GM23338 (cell line): Measurements from ENCODE around the gene GET3. TPM values are rescaled to one million over a fixed set of nuclear protein-coding genes. Genes with fewer than 3 reads are reported as not detected.

Experiments used
- ATAC-seq: fragments of 200-7000 bp; cut with Tn5 transposase; 3 replicates; pipeline ENCODE4 v1.9.1; 2020
- DNase-seq: peaks from one replicate; pipeline ENCODE4 v3.0.0-alpha.2; 2015; ENCODE audit warnings: low spot score
- H2AFZ ChIP-seq: fragments of 200-600 bp; sonication (generic); 2 replicates; pipeline ENCODE4 v1.8.0; 2016; ENCODE audit warnings: antibody characterized with exemption, mild to moderate bottlenecking, moderate library complexity
- H3F3A ChIP-seq: fragments of 200-600 bp; sonication (generic); replicated peaks from 2 replicates; pipeline ENCODE4 v1.8.0; 2017; ENCODE audit warnings: antibody characterized with exemption, mixed run types, low read depth
- H3K27ac ChIP-seq: fragments of 200-600 bp; sonication (generic); 2 replicates; pipeline ENCODE4 v1.6.1; 2016; ENCODE audit warnings: low read depth
- H3K27me3 ChIP-seq: fragments of 200-600 bp; sonication (generic); 2 replicates; pipeline ENCODE4 v1.8.0; 2016; ENCODE audit warnings: mild to moderate bottlenecking, mixed run types, moderate library complexity; ENCODE audit not compliant: insufficient read depth
- H3K36me3 ChIP-seq: fragments of 200-600 bp; sonication (generic); 2 replicates; pipeline ENCODE4 v1.8.0; 2016; ENCODE audit warnings: mild to moderate bottlenecking; ENCODE audit not compliant: insufficient read depth
- H3K4me1 ChIP-seq: fragments of 200-600 bp; sonication (generic); 2 replicates; pipeline ENCODE4 v1.8.0; 2016; ENCODE audit warnings: mild to moderate bottlenecking, moderate library complexity; ENCODE audit not compliant: insufficient read depth
- H3K4me2 ChIP-seq: fragments of 200-600 bp; sonication (generic); 2 replicates; pipeline ENCODE4 v1.7.1; 2017; ENCODE audit warnings: mixed run types
- H3K4me3 ChIP-seq: fragments of 200-600 bp; sonication (generic); 2 replicates; pipeline ENCODE4 v1.6.1; 2016; ENCODE audit warnings: mixed run types
- H3K79me2 ChIP-seq: fragments of 200-600 bp; sonication (generic); replicated peaks from 2 replicates; pipeline ENCODE4 v1.8.0; 2017; ENCODE audit warnings: mild to moderate bottlenecking; ENCODE audit not compliant: insufficient read depth
- H3K9me2 ChIP-seq: fragments of 200-600 bp; sonication (generic); 2 replicates; pipeline ENCODE4 v1.8.0; 2017; ENCODE audit not compliant: insufficient read depth
- H4K20me1 ChIP-seq: fragments of 200-600 bp; sonication (generic); replicated peaks from 2 replicates; pipeline ENCODE4 v1.8.0; 2017; ENCODE audit warnings: mild to moderate bottlenecking; ENCODE audit not compliant: insufficient read depth
- H3K27ac Mint-ChIP-seq: 2 replicates; pipeline ENCODE4 v1.8.0; 2020; ENCODE audit warnings: inconsistent platforms, mild to moderate bottlenecking, moderate library complexity, mixed read lengths
- H3K27me3 Mint-ChIP-seq: 3 replicates; pipeline ENCODE4 v1.8.0; 2022; ENCODE audit warnings: low read depth, mild to moderate bottlenecking, moderate library complexity, mixed read lengths, inconsistent platforms; ENCODE audit not compliant: insufficient read depth, poor library complexity
- H3K36me3 Mint-ChIP-seq: 3 replicates; pipeline ENCODE4 v1.8.0; 2021; ENCODE audit warnings: low read depth, mild to moderate bottlenecking, inconsistent platforms, moderate library complexity, mixed read lengths
- H3K4me1 Mint-ChIP-seq: 3 replicates; pipeline ENCODE4 v1.8.0; 2020; ENCODE audit warnings: mild to moderate bottlenecking, inconsistent platforms, mixed read lengths
- H3K4me3 Mint-ChIP-seq: 3 replicates; pipeline ENCODE4 v1.8.0; 2021; ENCODE audit warnings: moderate library complexity, mild to moderate bottlenecking, inconsistent platforms, mixed read lengths
- H3K9me3 Mint-ChIP-seq: 3 replicates; pipeline ENCODE4 v1.8.0; 2020; ENCODE audit warnings: moderate library complexity, mild to moderate bottlenecking, inconsistent platforms, mixed read lengths
- CREB1 ChIP-seq: fragments of 250-450 bp; sonication (Bioruptor Pico); IDR thresholded peaks from 2 replicates; pipeline ENCODE4 v1.5.0; 2020; ENCODE audit warnings: low read depth, mild to moderate bottlenecking, moderate library complexity
- CTCF ChIP-seq, 2 experiments: fragments of 200-600 bp in 1 of 2; sonication (generic) in 1 of 2; conservative IDR thresholded peaks; 2 replicates each; pipeline versions ENCODE4 v1.5.1 to v1.6.1; 2016 to 2017; ENCODE audit warnings: antibody characterized with exemption in 2 of 2, low read depth in 2 of 2, mild to moderate bottlenecking in 2 of 2, moderate library complexity in 1 of 2
- ETS1 ChIP-seq: IDR thresholded peaks from 2 replicates; pipeline ENCODE4 v1.6.1; 2016; ENCODE audit warnings: antibody characterized with exemption
- EZH2 ChIP-seq: fragments of 200-600 bp; sonication (generic); IDR thresholded peaks from one replicate; pipeline ENCODE4 v1.8.0; 2017; ENCODE audit warnings: antibody characterized with exemption, mild to moderate bottlenecking, low read depth; ENCODE audit not compliant: unreplicated experiment
- JUNB ChIP-seq: IDR thresholded peaks from one replicate; pipeline ENCODE4 v1.6.1; 2016; ENCODE audit warnings: antibody characterized with exemption; ENCODE audit not compliant: unreplicated experiment
- POLR2AphosphoS5 ChIP-seq: IDR thresholded peaks from 2 replicates; pipeline ENCODE4 v1.6.1; 2016; ENCODE audit warnings: antibody characterized with exemption, low read depth
- REST ChIP-seq: IDR thresholded peaks from one replicate; pipeline ENCODE4 v1.6.1; 2018; ENCODE audit warnings: antibody characterized with exemption; ENCODE audit not compliant: unreplicated experiment
- STAT1 ChIP-seq: IDR thresholded peaks from one replicate; pipeline ENCODE4 v1.6.1; 2016; ENCODE audit warnings: antibody characterized with exemption; ENCODE audit not compliant: unreplicated experiment
- ZNF114 ChIP-seq: fragments of 250-450 bp; sonication (Bioruptor Pico); IDR thresholded peaks from 2 replicates; pipeline ENCODE4 v1.5.0; 2020; ENCODE audit warnings: mild to moderate bottlenecking, moderate library complexity
- ZNF331 ChIP-seq: fragments of 250-450 bp; sonication (Bioruptor Pico); IDR thresholded peaks from 2 replicates; pipeline ENCODE4 v1.5.0; 2020; ENCODE audit warnings: low read depth, mild to moderate bottlenecking, moderate library complexity
- polyA plus RNA-seq: library from polyadenylated mRNA; unstranded; fragments of >200 nt; fragmentation: Nextera tagmentation; extraction: Ambion mirVana; gene quantifications from 2 replicates; pipeline ENCODE4 v1.2.1, GENCODE V29; 2016
- total RNA-seq: library from RNA; depleted of rRNA; stranded (reverse); fragments of >200 nt; shearing (Covaris generic); gene quantifications from 2 replicates; pipeline ENCODE4 v1.2.3, GENCODE V29; 2014

Gene GET3
- total and polyA plus RNA-seq, 2 experiments from 2014 or later, result 90.4 to 109 TPM

GRCh38 chr19:12790628-12791344, 53.5 kb downstream of the GET3 start:
- peak overlapping the region; percentile 96 for H3K4me2 ChIP-seq
- Mint-ChIP-seq H3K4me3 (peak overlapping the region; percentile 85), H3K27me3 (peaks cover 46% of the 10 kb centered on the region), H3K4me1 (peaks cover 29% of the 10 kb centered on the region), H3K27ac (no peak overlapping the region), H3K36me3 (peaks cover 3% of the 10 kb centered on the region; the same call in 1 of the 3 replicates), H3K9me3 (peaks cover 3% of the 10 kb centered on the region; the same call in 2 of the 3 replicates)
- no peaks in the 10 kb centered on the region for H3K36me3 ChIP-seq
- peaks cover 29% of the 10 kb centered on the region; the same call in 1 of the 2 replicates for H3F3A ChIP-seq
- no peaks in the 10 kb centered on the region for H3K79me2 ChIP-seq
- H2AFZ ChIP-seq, result peak overlapping the region; percentile 78
- H3K9me2 ChIP-seq, result no peaks in the 10 kb centered on the region
- no peaks in the 10 kb centered on the region for H4K20me1 ChIP-seq
- H3K27ac ChIP-seq, result no peak overlapping the region
- H3K4me1 ChIP-seq, result peaks cover 37% of the 10 kb centered on the region
- TF ChIP-seq JUNB, result no peak
- TF ChIP-seq CTCF (conservative IDR thresholded peaks at IDR 0.05; ENCODE audit: low read depth in 2 of 2), result no peak
- no peak for TF ChIP-seq STAT1
- no peak for TF ChIP-seq ZNF331
- no peak for TF ChIP-seq REST
- TF ChIP-seq ETS1, result no peak
- no peak for TF ChIP-seq ZNF114
- no peak for TF ChIP-seq POLR2AphosphoS5
- no peak for TF ChIP-seq CREB1 (CRISPR knock-in tag)
- no peak for TF ChIP-seq EZH2
- H3K27me3 ChIP-seq, result peaks cover 27% of the 10 kb centered on the region
- peak overlapping the region; percentile 83 for H3K4me3 ChIP-seq
- no peak for ATAC-seq
- DNase-seq, result no peak
